Kidney (tissue), 14 donors: ENCODE measurements around the gene PCLO. TPM values are rescaled to one million over a fixed set of nuclear protein-coding genes. Genes with fewer than 3 reads are reported as not detected.

Experiments
- DNase-seq, 5 donors: peaks; one replicate each; pipeline ENCODE4 v3.0.0-alpha.2; 2013 to 2020
- FAIRE-seq: peaks from 2 replicates; lab custom pipeline; 2012; peaks lifted over from hg19 to GRCh38; lab: Jason Lieb, UNC
- H3K27ac ChIP-seq, 2 donors: one replicate each; pipeline ENCODE4 v1.7.0; 2013; ENCODE audit warnings: low read depth in 2 of 2, low read length in 2 of 2, inconsistent platforms in 1 of 2
- H3K27me3 ChIP-seq: one replicate; pipeline ENCODE4 v1.7.1; 2013; ENCODE audit warnings: low read length, inconsistent platforms; ENCODE audit not compliant: control insufficient read depth, insufficient read depth
- H3K36me3 ChIP-seq, 3 donors: one replicate each; pipeline versions ENCODE4 v1.7.0 to v1.7.1; 2013; ENCODE audit warnings: low read length in 3 of 3, control low read depth in 1 of 3, inconsistent platforms in 1 of 3; ENCODE audit not compliant: insufficient read depth in 3 of 3, control insufficient read depth in 2 of 3
- H3K4me1 ChIP-seq, 3 donors: one replicate each; pipeline versions ENCODE4 v1.7.0 to v1.7.1; 2013; ENCODE audit warnings: low read length in 3 of 3, inconsistent platforms in 1 of 3, low read depth in 1 of 3; ENCODE audit not compliant: control insufficient read depth in 2 of 3, insufficient read depth in 2 of 3
- H3K4me3 ChIP-seq, 3 donors: one replicate each; pipeline versions ENCODE4 v1.7.0 to v1.8.1; 2013; ENCODE audit warnings: low read length in 3 of 3, control low read depth in 1 of 3, inconsistent platforms in 1 of 3
- H3K9ac ChIP-seq, 3 donors: one replicate each; pipeline versions ENCODE4 v1.7.0 to v1.7.1; 2013; ENCODE audit warnings: low read length in 3 of 3, control low read depth in 1 of 3, inconsistent platforms in 1 of 3
- H3K9me3 ChIP-seq, 3 donors: one replicate each; pipeline versions ENCODE4 v1.7.0 to v1.7.1; 2013; ENCODE audit warnings: low read length in 3 of 3, control low read depth in 1 of 3, inconsistent platforms in 1 of 3; ENCODE audit not compliant: control insufficient read depth in 2 of 3, insufficient read depth in 1 of 3
- intact Hi-C: fragments of 100-400 bp; cut with DNase I; formaldehyde crosslinking; loops from one replicate; pipeline ENCODE4 v1.11.1; 2022
- polyA plus RNA-seq: library from polyadenylated mRNA; stranded (reverse); fragments of 350-450 nt; fragmentation: Illumina TruSeq; extraction: RNeasy Lipid Tissue Mini Kit (QIAGEN cat#74804); gene quantifications from one replicate; pipeline ENCODE4 v1.2.3, GENCODE V29; 2014; ENCODE audit warnings: low read depth, low replicate concordance; ENCODE audit not compliant: insufficient read depth
- total RNA-seq: library from RNA; stranded (reverse); fragmentation: NEBNext Ultra II Directional; extraction: Animal tissue kit (Norgen Biotek cat#: 25700); gene quantifications from one replicate; pipeline ENCODE4 v1.2.1, GENCODE V29; 2021
- TF ChIP-seq, protein P1 (sequence below): IDR thresholded peaks from 3 replicates; pipeline ENCODE4 v1.5.1; 2012; ENCODE audit warnings: mild to moderate bottlenecking, moderate library complexity, borderline replicate concordance; ENCODE audit not compliant: insufficient read depth; ENCODE audit errors: extremely low read depth
- donor health status: control.
- donor health status: control.
- donor health status: control.
- donor health status: control.
- donor health status: control.
- donor health status: DM: yes; HTN: yes; CAD: no.
- donor health status: Normal renal cell carcinoma (clear cell type).

The PCLO gene
- total and polyA plus RNA-seq, 2 donors from 2014 or later = 4.0 to 12.0 TPM

- Histone ChIP-seq H3K27me3 (no peaks in the 10 kb centered on the region), H3K9ac (no peak overlapping the region), H3K9me3 (no peaks in the 10 kb centered on the region), H3K36me3 (no peaks in the 10 kb centered on the region), H3K4me3 (no peak overlapping the region), H3K27ac (no peak overlapping the region), H3K4me1 (no peaks in the 10 kb centered on the region)
- DNase-seq = no peak
- no peak for FAIRE-seq
- intact Hi-C loops = no loop called here
- TF ChIP-seq, protein P1, sequence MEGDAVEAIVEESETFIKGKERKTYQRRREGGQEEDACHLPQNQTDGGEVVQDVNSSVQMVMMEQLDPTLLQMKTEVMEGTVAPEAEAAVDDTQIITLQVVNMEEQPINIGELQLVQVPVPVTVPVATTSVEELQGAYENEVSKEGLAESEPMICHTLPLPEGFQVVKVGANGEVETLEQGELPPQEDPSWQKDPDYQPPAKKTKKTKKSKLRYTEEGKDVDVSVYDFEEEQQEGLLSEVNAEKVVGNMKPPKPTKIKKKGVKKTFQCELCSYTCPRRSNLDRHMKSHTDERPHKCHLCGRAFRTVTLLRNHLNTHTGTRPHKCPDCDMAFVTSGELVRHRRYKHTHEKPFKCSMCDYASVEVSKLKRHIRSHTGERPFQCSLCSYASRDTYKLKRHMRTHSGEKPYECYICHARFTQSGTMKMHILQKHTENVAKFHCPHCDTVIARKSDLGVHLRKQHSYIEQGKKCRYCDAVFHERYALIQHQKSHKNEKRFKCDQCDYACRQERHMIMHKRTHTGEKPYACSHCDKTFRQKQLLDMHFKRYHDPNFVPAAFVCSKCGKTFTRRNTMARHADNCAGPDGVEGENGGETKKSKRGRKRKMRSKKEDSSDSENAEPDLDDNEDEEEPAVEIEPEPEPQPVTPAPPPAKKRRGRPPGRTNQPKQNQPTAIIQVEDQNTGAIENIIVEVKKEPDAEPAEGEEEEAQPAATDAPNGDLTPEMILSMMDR = no peak
Measured at GRCh38 chr7:83058667-83059066, 104.0 kb downstream of the PCLO start.

GRCh38 chr7:83055197-83055596 lies 107.5 kb downstream of the PCLO start:
- Histone ChIP-seq H3K27ac (no peak overlapping the region), H3K36me3 (no peaks in the 10 kb centered on the region), H3K4me1 (no peaks in the 10 kb centered on the region), H3K4me3 (no peak overlapping the region), H3K27me3 (no peaks in the 10 kb centered on the region), H3K9ac (no peak overlapping the region), H3K9me3 (no peaks in the 10 kb centered on the region)
- no peak for FAIRE-seq
- DNase-seq = no peak
- intact Hi-C loops = no loop called here
- TF ChIP-seq, protein P1 = no peak

- Histone ChIP-seq H3K36me3 (no peaks in the 10 kb centered on the region), H3K9me3 (no peaks in the 10 kb centered on the region), H3K27ac (no peak overlapping the region), H3K4me3 (no peak overlapping the region), H3K9ac (no peak overlapping the region), H3K27me3 (no peaks in the 10 kb centered on the region), H3K4me1 (no peaks in the 10 kb centered on the region)
- DNase-seq (no peak), FAIRE-seq (no peak)
- intact Hi-C loops = no loop called here
- TF ChIP-seq, protein P1 = no peak
Measured at GRCh38 chr7:83054472-83054871, 108.2 kb downstream of the PCLO start.

DNA sequence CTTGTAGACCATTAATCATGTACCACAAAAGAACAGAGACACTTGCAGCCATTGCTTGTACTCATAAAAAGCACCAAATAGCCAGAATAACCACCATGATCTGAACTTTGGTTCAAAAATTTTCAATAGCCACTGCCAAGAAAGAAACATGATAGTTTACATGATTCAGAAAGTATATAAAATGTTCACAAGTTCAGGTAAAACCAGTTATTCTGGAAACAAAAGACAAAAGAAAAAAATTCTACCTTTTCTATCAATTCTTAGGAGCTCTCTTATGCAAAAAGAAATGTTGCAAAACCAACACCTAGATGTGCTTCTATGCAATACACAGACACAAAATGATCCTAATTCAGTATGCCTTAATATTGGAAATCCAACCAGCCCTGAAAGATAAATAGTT lies 108.7 kb downstream of the PCLO start:
- Histone ChIP-seq H3K4me3 (no peak overlapping the region), H3K36me3 (no peaks in the 10 kb centered on the region), H3K4me1 (no peaks in the 10 kb centered on the region), H3K9me3 (no peaks in the 10 kb centered on the region), H3K27me3 (no peaks in the 10 kb centered on the region), H3K9ac (no peak overlapping the region), H3K27ac (no peak overlapping the region)
- FAIRE-seq (no peak), DNase-seq (no peak)
- intact Hi-C loops = no loop called here
- TF ChIP-seq, protein P1 = no peak
